HG02588 (cell line): ENCODE results near the gene GOSR2.
A peak's percentile ranks its signal among the peaks of the same experiment; 100 is the strongest.

Experiments used
- ATAC-seq: cut with Tn5 transposase; IDR thresholded peaks from one replicate; pipeline ENCODE4 v1.9.1; 2021; ENCODE audit warnings: mild to moderate bottlenecking, moderate library complexity; ENCODE audit not compliant: unreplicated experiment

Gene GOSR2

DNA sequence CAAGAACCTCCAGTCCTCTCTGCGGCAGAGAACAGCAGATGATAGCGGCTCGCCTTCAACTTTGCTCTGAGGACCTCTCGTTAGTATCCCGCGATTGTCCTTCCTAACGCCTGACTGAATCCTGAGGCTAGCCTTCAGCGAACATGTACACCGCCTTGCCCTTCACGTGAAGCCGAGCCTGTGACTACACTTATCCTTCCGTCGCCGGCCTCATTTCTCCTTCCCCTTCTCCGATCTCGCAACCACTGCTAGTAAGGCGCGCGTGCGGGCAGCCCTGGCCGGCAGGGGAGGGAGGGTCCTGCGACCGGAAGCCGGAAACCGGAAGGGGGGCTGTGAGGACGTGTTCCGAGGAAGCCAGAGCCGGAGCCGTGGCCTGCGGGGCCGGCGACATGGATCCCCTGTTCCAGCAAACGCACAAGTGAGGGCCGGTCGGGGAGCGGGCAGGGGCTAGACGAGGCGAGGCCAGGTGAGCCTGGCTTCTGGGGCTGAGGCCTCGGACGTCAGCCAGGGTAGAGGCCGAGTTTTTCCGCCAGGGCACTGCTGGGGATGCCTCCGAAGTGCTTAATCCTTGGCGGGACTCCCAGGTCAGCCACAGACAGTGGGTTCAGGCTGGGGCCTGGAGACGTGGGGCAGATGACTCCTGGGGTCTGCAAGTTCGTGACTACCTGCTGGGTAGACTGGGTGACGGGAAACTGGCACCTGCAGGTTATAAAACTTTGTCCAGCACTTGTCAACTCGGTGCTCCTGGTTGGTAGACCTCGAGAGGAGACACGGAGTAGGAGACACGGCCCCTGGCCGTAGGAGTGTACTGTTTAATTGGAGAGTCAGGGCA is at the start of gene GOSR2:
TSS of gene GOSR2 (plus strand) at position 357 of the 832 bp plus-strand sequence. CDS start at position 390, 33 bp downstream.
- peak; percentile 88 for ATAC-seq

DNA sequence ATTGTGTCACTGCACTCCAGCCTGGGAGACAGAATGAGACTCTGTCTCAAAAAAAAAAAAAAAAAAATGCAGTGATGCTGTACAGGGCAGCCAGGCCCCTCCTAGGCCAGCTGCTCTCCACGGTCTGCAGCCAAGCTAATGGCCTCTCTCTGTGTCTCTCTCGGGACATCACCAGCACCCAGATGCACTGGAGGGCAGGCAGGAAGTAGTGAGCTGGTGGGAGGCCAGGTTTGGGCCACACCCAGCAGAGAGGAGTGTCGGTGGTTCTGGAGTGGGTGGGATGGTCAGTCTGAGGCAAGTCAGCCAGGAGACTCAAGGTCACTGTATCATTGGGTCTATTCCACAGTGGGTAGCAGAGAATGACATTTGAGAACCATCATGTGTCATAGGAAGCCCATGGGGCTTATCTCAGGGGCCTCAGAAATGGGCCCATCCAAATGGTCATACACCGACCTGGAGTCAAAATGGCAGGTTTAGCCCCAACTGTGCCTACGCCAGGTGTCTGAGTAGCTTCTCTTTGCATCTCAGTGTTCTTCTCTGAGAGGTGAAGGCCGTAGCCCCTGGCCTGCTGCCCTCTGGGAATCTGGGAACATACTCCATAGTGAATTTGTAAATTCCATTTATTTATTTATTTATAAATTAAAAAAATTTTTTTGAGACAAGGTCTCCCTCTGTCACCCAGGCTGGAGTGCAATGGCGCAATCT is 48.9 kb upstream of the GOSR2 start:
- no peak for ATAC-seq

DNA sequence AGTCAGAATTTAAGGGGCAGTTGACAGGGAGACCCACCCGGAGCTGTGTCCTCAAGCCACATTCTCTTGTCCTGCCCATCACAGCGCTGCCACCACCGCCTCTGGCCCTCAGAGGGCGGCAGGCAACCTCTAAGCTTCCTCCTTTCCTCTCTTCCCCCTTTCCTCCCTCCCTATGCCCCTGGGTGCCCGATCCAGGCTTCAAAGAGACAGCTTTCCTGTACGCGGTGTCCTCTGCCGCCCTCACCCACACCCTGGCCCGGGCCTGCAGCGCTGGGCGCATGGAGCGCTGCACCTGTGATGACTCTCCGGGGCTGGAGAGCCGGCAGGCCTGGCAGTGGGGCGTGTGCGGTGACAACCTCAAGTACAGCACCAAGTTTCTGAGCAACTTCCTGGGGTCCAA is 48.1 kb upstream of the GOSR2 start:
- ATAC-seq: no peak

DNA sequence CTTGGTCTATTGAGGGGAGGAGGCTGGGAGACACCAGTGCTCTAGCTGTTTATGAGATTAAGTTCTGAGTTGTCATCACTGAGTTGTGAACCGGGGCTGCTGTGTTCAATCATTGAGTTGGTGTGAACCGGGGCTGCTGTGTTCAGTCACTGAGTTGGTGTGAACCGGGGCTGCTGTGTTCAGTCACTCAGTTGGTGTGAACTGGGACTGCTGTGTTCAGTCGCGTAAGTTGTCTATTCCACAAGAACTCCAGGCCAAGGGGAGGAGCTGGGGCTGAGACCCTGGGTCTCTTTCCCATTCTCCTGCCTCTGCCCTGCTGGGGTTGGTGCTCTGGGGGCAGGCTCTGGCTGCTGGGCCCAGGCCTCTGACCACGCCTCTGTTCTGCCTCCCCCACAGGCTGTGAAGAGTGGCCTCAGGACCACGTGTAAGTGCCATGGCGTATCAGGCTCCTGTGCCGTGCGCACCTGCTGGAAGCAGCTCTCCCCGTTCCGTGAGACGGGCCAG is 47.1 kb upstream of the GOSR2 start:
- no peak for ATAC-seq

DNA sequence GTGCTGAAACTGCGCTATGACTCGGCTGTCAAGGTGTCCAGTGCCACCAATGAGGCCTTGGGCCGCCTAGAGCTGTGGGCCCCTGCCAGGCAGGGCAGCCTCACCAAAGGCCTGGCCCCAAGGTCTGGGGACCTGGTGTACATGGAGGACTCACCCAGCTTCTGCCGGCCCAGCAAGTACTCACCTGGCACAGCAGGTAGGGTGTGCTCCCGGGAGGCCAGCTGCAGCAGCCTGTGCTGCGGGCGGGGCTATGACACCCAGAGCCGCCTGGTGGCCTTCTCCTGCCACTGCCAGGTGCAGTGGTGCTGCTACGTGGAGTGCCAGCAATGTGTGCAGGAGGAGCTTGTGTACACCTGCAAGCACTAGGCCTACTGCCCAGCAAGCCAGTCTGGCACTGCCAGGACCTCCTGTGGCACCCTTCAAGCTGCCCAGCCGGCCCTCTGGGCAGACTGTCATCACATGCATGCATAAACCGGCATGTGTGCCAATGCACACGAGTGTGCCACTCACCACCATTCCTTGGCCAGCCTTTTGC is 46.5 kb upstream of the GOSR2 start:
- ATAC-seq: no peak

DNA sequence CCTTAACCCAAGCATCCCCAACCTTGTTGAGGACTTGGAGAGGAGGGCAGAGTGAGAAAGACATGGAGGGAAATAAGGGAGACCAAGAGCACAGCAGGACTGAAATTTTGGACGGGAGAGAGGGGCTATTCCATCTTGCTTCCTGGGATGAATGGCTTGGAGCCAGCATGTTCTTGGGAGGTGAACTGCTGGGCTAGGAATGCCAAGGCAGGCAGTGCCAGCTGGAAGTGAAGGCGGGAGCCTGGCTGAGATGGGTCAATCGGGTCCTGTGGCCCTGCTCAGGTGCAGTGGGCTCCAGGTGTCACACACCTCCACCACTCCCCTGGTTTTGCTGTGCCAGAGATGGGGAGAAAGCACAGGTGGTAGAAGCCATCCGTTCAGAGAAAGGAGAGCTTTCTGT is 46.0 kb upstream of the GOSR2 start:
- no peak for ATAC-seq

DNA sequence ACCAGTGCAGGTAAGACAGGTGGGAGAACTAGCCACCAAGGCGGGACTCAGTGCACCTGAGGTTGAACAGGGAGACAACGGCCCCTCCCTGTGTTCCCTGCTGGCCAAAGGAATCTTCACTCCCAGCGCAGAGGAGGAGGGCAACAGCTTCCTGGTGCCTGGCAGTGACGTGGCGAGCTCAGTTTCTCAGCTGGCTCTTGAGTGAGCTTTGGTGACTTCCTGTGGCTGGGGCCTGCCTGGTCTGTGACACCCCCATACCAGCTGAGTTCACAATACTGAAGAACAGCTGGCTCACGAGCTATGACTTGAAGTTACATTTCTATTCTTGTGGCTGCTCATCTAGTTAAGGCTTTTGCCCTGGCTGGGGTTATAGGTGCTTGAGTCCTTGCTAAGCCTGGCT is 45.5 kb upstream of the GOSR2 start:
- no peak for ATAC-seq

DNA sequence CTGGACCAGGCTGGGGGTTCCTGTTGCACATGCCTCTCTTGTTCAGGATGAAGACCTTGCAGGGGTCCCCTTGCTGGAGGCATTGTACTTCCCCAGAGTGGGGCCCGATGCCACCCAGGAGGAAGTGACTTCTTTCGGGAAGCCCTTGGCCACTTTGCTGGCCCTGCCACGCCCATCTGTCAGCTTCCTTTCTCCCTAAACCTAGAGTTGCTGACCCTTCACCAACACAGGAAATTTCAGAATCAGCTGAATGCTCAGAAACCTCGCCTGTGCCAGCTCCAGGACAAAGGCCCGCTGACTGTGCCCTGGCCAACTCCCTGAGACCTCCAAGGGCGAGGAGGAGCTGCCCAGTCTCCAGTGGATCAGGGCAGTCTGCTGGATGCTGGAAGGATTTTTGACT is 44.9 kb upstream of the GOSR2 start:
- no peak for ATAC-seq

DNA sequence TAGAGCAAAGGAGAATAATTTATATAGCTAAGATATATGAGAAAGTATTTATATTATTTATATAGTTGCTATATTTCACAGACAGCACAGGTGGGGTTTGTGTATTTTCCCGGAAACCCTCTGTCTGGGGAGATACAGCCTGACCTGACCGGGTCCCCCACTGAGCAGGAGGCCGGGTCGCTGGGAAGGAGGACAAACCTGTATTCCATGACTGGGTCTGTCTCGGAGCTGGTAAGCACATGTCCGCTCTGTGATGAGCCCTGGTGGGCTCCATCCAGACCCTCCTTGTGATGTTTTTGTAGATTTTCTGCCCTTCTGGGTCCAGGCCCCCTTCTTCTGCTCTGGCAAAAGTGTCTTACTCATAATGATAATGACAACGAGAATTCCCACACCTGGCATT is 43.9 kb upstream of the GOSR2 start:
- no peak for ATAC-seq

DNA sequence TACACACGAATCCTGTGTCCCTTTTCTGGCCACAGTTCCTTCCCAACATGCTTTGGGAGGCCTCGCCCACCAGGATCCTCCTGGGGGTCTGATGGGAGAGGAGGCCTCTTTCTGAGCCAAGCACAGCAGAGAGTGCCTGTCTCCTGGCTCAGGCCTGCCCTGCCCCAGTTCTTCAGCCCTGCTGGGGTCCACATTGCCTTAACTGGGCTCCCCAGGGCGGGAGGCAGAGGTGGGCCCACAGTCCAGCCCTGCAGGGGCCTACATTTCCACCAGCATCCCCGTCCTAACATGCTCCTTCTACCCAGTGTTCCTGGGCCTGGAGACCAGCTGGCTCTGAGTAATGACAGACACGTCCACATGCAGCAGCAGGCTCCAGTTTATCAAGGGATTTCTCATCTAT is 41.9 kb upstream of the GOSR2 start:
- no peak for ATAC-seq

DNA sequence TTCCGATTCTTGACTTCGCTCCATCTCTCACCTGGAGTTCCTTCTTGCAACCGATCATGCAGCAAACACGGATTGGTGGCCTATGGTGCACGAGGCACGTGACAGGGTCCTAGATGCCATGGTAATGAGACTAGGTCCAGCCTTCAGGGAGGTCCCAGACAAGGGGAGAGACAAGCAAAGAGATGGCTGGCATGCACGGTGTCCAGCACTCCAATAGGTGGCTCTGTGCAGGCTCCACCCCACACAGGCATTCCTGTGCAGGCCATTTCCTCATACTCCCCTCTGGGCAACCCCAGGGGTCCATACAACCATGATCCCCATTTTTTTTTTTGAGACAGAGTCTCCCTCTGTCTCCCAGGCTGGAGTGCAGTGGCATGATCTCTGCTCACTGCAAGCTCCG is 40.3 kb upstream of the GOSR2 start:
- no peak for ATAC-seq

DNA sequence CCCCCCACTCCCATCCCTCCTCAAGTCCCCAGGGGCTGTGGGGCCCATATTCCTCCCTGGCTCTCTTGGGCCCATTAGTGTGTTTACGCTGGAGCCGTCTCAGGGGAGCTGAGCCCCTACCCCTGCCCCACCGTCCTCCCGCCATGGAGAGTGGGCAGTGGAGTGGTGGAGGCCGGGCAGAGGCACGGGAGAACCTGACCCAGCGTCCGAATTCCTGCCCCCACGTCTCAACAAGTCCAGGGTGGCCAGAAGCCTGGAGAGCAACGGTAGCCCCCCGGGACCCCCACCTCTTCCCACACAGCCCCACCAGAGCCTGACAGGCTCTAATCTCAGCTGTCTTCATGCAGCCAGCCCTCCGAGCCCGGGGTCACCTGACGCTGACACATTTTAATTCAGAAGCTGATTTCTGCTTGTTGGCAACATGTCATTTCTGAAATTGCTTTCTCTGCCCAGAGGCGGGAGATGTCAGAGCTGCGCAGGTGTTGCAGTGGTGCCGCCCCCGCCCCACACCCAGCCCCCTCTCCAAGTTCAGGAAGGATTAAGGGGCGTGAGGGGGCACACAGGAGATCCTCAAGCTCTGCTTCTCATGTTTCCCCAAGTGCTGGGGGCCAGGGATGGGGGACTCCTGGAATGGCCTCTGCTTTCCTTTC is 39.0 kb upstream of the GOSR2 start:
- no peak for ATAC-seq

DNA sequence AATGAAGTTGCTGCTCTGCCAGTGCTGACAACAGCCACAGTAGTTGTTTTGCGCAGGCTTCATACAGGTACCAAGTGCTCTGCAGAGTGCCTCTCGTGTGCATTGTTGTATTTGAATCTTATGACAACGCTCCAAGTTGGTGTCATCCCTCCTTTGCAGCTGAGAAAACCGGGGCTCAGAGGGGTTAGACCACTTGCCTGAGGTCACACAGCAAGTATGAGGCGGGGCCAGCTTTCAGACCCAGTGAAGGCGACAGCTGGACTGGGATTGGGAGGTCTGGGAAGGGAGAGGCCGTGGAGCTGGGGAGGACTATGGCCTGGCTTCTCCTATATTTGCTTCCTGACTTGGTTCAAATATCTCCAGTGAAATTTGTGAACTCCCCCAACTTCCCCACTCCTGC is 38.4 kb upstream of the GOSR2 start:
- no peak for ATAC-seq

DNA sequence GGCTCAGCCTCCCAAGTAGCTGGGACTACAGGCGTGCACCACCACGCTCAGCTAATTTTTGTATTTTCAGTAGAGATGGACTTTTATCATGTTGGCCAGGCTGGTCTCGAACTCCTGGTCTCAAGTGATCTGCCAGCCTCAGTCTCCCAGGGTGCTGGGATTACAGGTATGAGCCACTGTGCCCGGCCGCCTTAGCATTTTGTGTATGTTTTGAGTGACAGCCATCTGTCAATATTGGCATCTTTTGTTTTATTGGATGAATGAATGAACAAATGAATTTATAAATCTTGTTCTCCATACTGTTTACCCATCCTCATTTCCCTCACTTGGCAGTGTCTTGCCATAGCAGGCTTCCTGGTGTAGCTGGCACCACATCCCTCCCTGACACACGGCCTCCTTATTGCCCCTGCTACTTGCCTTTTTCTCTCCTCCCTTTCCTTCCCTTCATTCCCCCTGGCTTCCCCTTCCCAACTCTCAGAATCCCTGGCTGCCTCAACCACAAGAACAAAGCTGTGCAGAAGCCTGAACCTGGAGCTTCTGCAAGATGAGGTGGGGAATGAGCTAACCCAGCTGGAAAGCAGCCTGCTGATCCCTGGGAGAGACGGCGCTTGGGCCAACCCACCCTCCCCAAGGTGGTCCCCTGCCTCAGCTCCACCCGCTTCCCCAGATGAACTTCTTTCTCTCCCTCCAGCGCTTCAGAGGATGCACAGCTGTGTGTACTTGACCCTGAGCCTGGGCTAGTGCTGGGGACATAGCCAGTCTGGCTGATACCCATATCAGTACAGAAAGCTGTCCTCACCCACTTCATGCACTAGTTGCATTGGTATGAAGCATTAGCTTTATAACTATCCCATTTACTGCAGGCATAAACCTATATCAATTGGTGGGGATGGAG is 37.3 kb upstream of the GOSR2 start:
- no peak for ATAC-seq

DNA sequence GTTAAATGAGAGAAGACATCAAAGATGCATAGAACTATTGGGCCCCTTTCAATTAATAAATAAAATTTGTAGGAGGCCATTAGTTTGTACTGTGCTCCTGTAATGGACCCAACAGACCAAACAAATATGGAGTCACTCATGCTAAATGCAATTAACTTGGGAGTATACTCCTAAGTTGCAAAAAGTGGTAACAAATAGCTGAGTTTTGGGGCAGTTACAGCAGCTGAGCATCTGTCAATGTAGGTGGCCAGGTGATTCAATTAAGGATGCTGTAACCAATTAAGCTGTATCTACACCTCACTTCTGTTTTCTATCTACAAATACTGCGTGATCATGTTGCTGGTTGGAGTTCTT is 36.7 kb upstream of the GOSR2 start:
- no peak for ATAC-seq

DNA sequence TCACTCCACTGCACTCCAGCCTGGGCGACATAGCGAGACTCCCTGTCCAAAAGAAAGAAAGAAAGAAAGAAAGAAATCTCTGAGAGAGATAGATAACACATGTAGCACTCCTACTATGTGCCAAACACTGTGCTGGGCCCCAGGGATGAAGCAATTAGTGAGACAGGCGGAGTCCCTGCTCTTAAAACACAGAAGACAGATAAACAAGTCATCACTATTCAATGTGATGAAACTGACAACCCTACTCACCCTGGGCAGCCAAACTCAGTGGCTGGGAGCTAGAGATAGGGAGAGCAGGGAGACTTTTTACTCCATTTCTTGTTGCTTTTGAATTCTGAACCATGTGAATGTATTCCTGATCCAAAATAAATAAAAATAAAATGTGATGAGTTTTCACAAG is 35.2 kb upstream of the GOSR2 start:
- no peak for ATAC-seq

DNA sequence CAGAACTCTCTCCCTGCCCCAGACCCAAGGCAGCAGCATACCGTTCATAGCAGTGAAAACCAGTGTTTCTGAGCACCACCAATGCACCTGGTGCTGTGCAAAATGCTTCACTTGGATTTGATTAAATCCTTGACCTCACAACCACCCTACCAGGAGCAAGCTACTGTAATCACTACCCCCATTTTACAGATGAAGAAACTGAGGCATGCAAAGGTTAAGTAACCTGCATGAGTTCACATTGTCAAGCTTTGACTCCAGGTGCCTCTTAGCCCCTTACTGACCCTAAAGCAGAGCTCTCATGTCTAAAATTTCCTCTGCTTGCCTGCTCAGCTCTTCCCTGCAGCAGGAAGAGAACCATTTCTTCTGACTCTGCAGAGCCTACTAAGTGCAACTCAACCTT is 34.2 kb upstream of the GOSR2 start:
- ATAC-seq: no peak

DNA sequence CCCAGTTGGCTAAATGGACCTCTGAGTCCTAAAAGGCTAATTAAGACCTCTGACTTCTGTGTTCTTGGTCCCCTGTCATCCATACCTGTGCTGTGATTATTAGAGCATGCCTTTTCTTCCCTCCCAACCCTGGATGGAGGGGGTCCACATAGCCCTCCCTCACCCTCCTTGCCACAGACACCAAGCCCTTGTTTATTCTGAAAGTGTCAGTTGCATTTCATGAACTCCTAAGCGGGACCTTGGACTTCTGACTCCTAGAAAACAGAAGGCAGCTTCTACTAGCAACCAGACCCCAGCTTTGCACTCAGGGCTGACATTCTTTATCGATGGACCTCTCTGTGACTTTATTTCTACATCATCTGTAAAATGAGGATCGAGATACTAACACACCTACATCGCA is 33.4 kb upstream of the GOSR2 start:
- ATAC-seq: no peak

DNA sequence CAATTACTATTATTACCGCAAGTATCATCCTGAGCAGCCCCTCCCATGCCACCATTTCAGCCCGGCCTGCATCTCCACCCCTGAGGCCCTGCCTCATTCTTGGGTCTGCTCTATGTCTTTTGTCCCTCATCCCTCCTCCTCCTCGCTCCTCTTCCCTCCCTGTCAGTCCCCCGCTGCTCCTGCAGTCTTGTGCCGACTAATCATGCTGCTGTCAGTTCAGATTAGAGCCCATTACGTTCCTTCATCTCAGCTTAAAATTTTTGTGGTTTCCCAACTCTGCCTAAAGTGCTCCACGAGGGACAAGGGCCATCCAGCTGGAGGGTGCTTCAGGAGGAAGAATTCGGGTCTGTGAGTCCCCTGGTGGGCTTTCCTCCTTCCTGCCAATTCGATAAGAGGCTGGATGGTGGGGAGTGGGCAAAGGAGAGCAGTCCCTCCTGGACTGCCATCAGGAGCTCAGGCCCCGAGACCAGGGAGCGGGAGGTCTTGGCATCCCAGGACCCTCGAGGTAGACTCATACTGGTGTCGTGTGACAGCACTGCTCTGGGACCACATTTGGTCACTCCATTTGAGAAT is 32.9 kb upstream of the GOSR2 start:
- no peak for ATAC-seq

DNA sequence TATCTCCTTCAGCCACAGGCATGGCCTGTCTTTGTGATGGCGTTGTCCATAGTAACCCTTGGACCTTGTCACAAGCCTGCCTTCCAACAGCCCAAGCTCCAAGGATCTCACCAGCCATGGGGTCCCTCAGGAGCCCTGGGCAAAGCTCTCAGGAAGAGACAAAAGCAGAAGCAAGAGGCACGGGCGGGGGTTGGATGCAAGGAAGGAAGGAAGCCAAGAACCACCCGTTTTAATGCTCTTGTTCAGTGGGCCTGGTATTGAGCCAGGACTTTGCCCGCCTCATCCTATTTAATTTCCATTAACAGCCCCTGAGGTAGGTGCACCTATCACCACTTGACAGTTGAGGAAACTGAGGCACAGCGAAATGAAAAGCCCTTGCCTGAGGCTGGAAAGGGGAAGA is 32.3 kb upstream of the GOSR2 start:
- ATAC-seq: no peak
